ENCODE results near the gene ENG. TPM values are rescaled to one million over a fixed set of nuclear protein-coding genes. Genes with fewer than 3 reads are reported as not detected.
"Not testable (repeated sequence)": the region's sequence is repeated elsewhere in the genome, so short reads cannot be mapped to it uniquely, and the experiment has no call there.

Gene ENG
- total RNA-seq, 1 donor from 2014 or later = 2.4 TPM

DNA sequence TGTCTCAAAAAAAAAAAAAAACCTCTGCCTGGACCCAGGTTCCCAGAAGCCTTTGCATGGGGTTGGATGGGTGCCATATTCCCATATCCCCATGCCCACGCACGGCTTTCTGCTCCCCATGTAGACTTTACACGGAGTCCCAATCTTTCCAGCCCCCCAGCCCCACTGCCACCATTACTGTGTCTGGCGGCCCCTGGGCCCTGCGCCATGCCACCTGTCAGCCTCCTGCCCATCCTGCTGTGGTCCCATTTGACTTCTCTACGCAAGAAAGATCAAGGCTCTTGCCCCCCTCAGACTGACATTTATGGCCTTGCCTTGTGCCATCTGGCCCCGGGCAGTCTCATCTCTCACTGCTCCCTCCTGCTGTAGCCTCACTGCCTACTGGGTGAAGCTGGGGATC, 29.5 kb upstream of the ENG start:
- Histone ChIP-seq H3K36me3 (ENCODE audit: control insufficient read depth, insufficient read depth, low read length) (peaks cover 9% of the 10 kb centered on the region), H3K27me3 (ENCODE audit: control insufficient read depth, insufficient read depth, low read length) (no peaks in the 10 kb centered on the region), H3K4me3 (ENCODE audit: low read depth, low read length) (no peak overlapping the region)
- DNase-seq (ENCODE audit: low read depth) = no peak
- FAIRE-seq = no peak
- no peak for TF ChIP-seq CTCF (IDR thresholded peaks at IDR 0.05; ENCODE audit: insufficient read depth, low read length, severe bottlenecking)

DNA sequence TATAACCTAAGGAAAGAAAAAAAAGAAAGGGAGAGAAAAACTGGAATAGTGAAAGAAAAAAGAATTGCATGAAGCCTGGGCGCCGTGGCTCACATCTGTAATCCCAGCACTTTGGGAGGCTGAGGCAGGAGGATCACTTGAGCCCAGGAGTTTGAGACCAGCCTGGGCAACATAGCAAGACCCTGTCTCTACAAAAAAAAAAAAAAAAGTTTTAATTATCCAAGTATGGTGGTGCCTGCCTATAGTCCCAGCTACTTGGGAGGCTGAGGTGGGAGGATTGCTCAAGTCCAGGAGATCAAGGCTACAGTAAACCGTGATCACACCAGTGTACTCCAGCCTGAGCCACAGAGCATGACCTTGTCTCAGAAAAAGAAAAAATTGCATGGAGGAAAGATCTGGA, 27.3 kb upstream of the ENG start:
- DNase-seq (ENCODE audit: low read depth); H3K36me3 ChIP-seq (ENCODE audit: control insufficient read depth, insufficient read depth, low read length); H3K27me3 ChIP-seq (ENCODE audit: control insufficient read depth, insufficient read depth, low read length); H3K4me3 ChIP-seq (ENCODE audit: low read depth, low read length); FAIRE-seq: not testable (repeated sequence)

- Histone ChIP-seq H3K36me3 (ENCODE audit: control insufficient read depth, insufficient read depth, low read length) (no peaks in the 10 kb centered on the region), H3K27me3 (ENCODE audit: control insufficient read depth, insufficient read depth, low read length) (no peaks in the 10 kb centered on the region), H3K4me3 (ENCODE audit: low read depth, low read length) (no peak overlapping the region)
- FAIRE-seq = no peak
- no peak for DNase-seq (ENCODE audit: low read depth)
- TF ChIP-seq CTCF (IDR thresholded peaks at IDR 0.05; ENCODE audit: insufficient read depth, low read length, severe bottlenecking) = no peak
Observed at GRCh38 chr9:127880143-127880542, 25.7 kb upstream of the ENG start.

DNA sequence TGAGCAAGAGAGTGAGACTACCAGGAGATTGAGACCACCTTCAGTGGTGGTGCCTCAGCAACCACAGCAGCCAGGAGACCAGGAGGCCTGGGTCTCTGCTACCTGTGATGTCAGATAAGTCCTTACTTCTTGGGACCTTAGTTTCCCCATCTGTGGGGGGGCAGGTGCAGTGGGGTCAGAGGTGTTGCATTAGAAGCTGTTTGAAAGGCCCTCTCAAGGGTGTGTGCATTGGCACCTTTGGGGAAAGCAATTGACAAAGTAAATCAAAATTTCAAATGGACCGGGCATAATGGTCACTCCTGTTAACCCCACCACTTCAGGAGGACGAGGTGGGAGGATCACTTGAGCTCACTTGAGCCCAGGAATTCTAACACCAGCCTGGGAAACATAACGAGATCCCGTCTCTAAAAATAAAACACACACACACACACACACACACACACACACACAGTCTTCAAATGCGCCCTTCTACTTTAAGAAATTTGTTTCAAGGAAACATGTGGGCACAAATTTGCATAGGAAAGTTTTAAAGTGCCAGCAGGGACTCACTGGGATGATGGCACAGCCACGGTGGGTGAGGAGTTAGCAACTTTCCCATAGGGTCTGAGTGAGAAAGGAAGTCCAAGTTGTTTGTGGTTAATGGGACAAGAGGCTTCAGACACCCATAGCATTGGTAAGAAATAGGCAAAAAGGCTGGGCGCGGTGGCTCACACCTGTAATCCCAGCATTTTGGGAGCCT, 24.4 kb upstream of the ENG start:
- no peak overlapping the region for H3K4me3 ChIP-seq (ENCODE audit: low read depth, low read length)
- DNase-seq (ENCODE audit: low read depth) (no peak), FAIRE-seq (no peak)
- no peaks in the 10 kb centered on the region for H3K27me3 ChIP-seq (ENCODE audit: control insufficient read depth, insufficient read depth, low read length)
- TF ChIP-seq CTCF (IDR thresholded peaks at IDR 0.05; ENCODE audit: insufficient read depth, low read length, severe bottlenecking) = no peak
- H3K36me3 ChIP-seq (ENCODE audit: control insufficient read depth, insufficient read depth, low read length) = no peaks in the 10 kb centered on the region

- FAIRE-seq (no peak), DNase-seq (ENCODE audit: low read depth) (no peak)
- peak overlapping the region; percentile 48 for H3K4me3 ChIP-seq (ENCODE audit: low read depth, low read length)
- H3K36me3 ChIP-seq (ENCODE audit: control insufficient read depth, insufficient read depth, low read length) = no peaks in the 10 kb centered on the region
- H3K27me3 ChIP-seq (ENCODE audit: control insufficient read depth, insufficient read depth, low read length) = no peaks in the 10 kb centered on the region
- no peak for TF ChIP-seq CTCF (IDR thresholded peaks at IDR 0.05; ENCODE audit: insufficient read depth, low read length, severe bottlenecking)
Observed at GRCh38 chr9:127878001-127878651, 23.7 kb upstream of the ENG start.

DNA sequence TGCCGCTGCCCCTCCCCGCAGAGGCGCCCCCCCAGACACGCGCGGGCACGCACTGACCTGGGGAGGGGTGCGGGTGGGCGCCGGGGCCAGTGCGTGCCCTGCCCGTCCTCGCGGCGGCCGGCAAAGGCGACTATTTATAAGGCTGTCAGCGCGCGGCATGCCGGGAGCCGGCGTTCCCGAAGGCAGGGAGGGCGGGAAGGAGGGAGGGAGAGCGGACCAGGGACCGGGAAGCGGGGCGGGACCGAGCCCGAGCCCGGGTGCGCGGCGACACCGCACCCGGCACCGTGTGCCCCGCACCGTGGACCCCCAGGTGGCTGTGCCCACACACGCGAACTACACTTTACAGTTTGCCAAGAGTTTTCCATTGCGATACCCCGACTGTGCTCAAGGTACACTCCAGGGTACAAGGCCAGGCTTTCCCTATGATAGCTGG, 23.1 kb upstream of the ENG start, which contains the start of gene AK1:
AK1 (minus strand) TSS at position 110 of the 433 bp plus-strand sequence. CDS start 3,058 bp downstream, outside the sequence.
- DNase-seq (ENCODE audit: low read depth) (no peak), FAIRE-seq (no peak)
- H3K4me3 ChIP-seq (ENCODE audit: low read depth, low read length) = peak within 1 kb of the TSS; percentile 48
- peaks cover 3% of the 10 kb centered on the region for H3K36me3 ChIP-seq (ENCODE audit: control insufficient read depth, insufficient read depth, low read length)
- no peaks in the 10 kb centered on the region for H3K27me3 ChIP-seq (ENCODE audit: control insufficient read depth, insufficient read depth, low read length)
- TF ChIP-seq CTCF (IDR thresholded peaks at IDR 0.05; ENCODE audit: insufficient read depth, low read length, severe bottlenecking) = no peak

Data from bronchial epithelial cell (primary cell).